C4-2B (cell line): Measurements from ENCODE around the gene GAA.

Source experiments
- H3K27ac ChIP-seq: fragments of 450-650 bp; 2 replicates; pipeline ENCODE4 v1.5.1; 2017
- CTCF ChIP-seq: fragments of 450-650 bp; conservative IDR thresholded peaks from 2 replicates; pipeline ENCODE4 v1.5.1; 2017; ENCODE audit warnings: mild to moderate bottlenecking
- ZFX ChIP-seq: fragments of 450-650 bp; IDR thresholded peaks from 2 replicates; pipeline ENCODE4 v1.6.1; 2017

The GAA gene

GRCh38 chr17:80130992-80131391 lies 29.6 kb downstream of the GAA start:
- TF ChIP-seq ZFX, result no peak
- no peak for TF ChIP-seq CTCF
- H3K27ac ChIP-seq, result peak overlapping the region; percentile 58

- TF ChIP-seq ZFX (no peak), CTCF (no peak)
Observed at GRCh38 chr17:80132906-80133625, 31.7 kb downstream of the GAA start.

GRCh38 chr17:80133626-80133970 lies 32.2 kb downstream of the GAA start:
- H3K27ac ChIP-seq, result peak overlapping the region; percentile 1; the same call in 1 of the 2 replicates
- TF ChIP-seq CTCF (no peak), ZFX (no peak)

More at GRCh38 chr17:80132906-80133625, 31.7 kb downstream of the GAA start:
- peak overlapping the region; percentile 1 for H3K27ac ChIP-seq

GRCh38 chr17:80137131-80137530 lies 35.8 kb downstream of the GAA start:
- no peak for TF ChIP-seq ZFX
- TF ChIP-seq CTCF, result no peak
- H3K27ac ChIP-seq, result no peak overlapping the region

GRCh38 chr17:80138856-80139426 lies 37.6 kb downstream of the GAA start:
- TF ChIP-seq ZFX (no peak), CTCF (no peak)
- H3K27ac ChIP-seq, result no peak overlapping the region

- H3K27ac ChIP-seq, result no peak overlapping the region
- no peak for TF ChIP-seq ZFX
- TF ChIP-seq CTCF, result no peak
Observed at GRCh38 chr17:80141463-80142165, 40.2 kb downstream of the GAA start.

- no peak overlapping the region for H3K27ac ChIP-seq
Observed at GRCh38 chr17:80142929-80143328, 41.5 kb downstream of the GAA start.

More at GRCh38 chr17:80142929-80143328, 41.5 kb downstream of the GAA start:
- TF ChIP-seq ZFX (no peak), CTCF (no peak)
